GM18526 (cell line): Measurements from ENCODE around the gene TBC1D3B.

Source experiments
- POLR2A ChIP-seq: IDR thresholded peaks from 3 replicates; pipeline ENCODE4 v1.6.1; 2011; ENCODE audit not compliant: insufficient read length; ENCODE audit errors: extremely low read depth

Gene TBC1D3B

GRCh38 chr17:36127199-36127893 is 49.1 kb downstream of the TBC1D3B start:
- TF ChIP-seq POLR2A, result no peak

DNA sequence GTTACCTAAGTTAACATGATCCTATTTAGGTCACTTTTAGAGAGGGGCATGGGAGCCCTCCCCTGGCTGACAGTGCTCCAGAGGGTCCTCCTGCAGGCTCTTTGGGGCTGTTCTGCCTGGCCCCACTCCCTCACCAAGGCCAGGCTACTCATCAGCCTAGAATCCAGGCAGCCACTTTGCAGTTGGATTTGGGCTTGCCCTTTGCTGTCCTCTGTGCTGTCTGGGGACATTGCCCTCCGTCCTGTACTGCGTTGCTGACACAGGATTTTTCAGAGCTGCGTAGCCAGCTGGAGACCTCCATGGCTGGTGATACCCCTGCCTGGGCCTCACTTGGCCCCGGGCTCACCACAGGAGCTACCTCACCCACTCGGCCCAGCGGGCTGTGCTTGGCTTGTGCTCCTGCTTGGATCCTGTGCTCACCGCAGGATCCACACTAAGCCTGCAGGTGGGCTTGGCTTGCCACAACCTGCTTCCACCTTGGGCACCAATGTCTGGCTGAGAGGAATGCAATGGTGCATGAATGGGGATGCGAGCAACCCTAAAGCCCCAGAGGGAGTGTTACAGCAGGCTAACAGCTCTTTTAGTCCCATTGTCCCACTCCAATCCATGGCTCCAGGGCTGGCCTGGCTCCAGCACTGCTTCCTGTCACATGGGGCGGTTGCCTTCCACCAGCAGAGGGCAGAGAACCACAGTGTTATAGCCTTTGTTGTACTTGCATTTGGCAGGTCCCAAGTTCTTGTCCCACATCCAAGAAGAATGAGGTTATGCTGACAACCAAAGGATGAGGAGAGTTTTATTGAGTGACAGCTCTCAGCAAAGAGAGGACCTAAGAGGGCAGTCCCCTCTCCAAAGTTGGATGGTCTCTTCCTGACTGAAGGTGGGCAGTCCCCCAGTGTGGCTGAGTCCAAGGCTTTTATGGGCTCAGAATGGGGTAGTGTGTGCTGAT is 51.3 kb downstream of the TBC1D3B start:
- no peak for TF ChIP-seq POLR2A

- TF ChIP-seq POLR2A, result no peak
These were observed 53.0 kb downstream of the TBC1D3B start for GRCh38 chr17:36123431-36123830.

GRCh38 chr17:36120221-36120620 is 56.2 kb downstream of the TBC1D3B start:
- TF ChIP-seq POLR2A, result no peak

GRCh38 chr17:36118477-36119353 is 57.7 kb downstream of the TBC1D3B start:
- no peak for TF ChIP-seq POLR2A

- TF ChIP-seq POLR2A, result no peak
These were observed 58.7 kb downstream of the TBC1D3B start for GRCh38 chr17:36117505-36118382.
